Measurements from ENCODE around the gene GNMT. TPM values are rescaled to one million over a fixed set of nuclear protein-coding genes. Genes with fewer than 3 reads are reported as not detected.
"Not testable (repeated sequence)": the region's sequence is repeated elsewhere in the genome, so short reads cannot be mapped to it uniquely, and the experiment has no call there.

Gene GNMT
- polyA plus RNA-seq (2013, experiment 1 of 2; ENCODE audit: insufficient read length) = 0.23 TPM
- polyA plus RNA-seq (2013, experiment 2 of 2; ENCODE audit: insufficient read length) = 0.09 TPM

DNA sequence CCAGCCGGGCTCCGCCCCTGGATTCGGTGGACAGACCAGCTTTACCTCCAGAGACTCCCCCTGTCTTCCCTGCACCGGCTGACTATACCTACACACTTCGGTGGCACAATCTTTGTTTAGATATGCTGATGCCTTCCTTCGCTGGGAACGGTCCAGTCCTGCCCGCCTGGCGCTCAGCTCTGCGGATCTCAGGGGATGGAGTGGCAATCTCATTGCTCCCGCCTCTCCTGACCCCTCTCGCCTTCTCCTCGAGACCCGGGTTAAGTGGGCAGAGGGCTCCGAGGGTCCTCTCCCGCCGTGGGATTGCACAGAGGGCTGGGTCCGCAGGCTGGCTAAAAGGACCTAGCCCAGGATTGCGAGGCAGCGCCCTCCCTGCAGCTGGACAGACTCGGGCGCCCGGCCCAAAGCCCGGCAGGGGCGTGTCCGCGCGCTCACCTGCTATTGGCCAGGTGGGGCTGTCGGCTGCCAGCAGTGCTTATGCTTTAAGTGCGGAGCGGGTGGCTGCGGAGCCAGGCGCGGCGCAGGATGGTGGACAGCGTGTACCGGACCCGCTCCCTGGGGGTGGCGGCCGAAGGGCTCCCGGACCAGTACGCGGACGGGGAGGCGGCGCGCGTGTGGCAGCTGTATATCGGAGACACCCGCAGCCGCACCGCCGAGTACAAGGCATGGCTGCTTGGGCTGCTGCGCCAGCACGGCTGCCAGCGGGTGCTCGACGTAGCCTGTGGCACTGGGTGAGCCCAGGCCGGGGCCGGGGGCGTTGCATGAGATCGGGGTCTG is at the start of gene GNMT:
GNMT (plus strand) TSS at position 512 of the 777 bp plus-strand sequence; CDS start at position 526, 14 bp downstream.
- DNase-seq = no peak

- no peak for DNase-seq
Observed at GRCh38 chr6:42911171-42912021, 49.2 kb upstream of the GNMT start.

DNA sequence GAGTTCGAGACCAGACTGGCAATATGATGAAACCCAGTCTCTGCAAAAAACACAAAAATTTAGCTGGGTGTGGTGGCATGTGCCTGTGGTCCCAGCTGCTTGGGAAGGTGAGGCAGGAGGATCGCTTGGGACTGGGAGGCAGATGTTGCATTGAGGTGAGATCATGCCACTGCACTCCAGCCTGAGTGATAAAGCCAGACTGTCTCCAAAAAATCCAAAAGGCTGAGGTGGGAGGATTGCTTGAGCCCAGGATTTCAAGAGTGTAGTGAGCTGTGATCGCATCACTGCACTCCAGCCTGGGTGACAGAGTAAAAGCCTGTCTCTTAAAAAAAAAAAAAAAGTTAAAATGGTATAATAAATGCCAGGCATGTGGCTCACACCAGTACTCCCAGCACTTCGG is 46.0 kb upstream of the GNMT start:
- no peak for DNase-seq

GRCh38 chr6:42915732-42916131 is 44.8 kb upstream of the GNMT start, which contains the start of gene PTCRA:
TSS of gene PTCRA (plus strand) at chr6:42916053. CDS start at chr6:42916070, 17 bp downstream.
- no peak for DNase-seq

DNA sequence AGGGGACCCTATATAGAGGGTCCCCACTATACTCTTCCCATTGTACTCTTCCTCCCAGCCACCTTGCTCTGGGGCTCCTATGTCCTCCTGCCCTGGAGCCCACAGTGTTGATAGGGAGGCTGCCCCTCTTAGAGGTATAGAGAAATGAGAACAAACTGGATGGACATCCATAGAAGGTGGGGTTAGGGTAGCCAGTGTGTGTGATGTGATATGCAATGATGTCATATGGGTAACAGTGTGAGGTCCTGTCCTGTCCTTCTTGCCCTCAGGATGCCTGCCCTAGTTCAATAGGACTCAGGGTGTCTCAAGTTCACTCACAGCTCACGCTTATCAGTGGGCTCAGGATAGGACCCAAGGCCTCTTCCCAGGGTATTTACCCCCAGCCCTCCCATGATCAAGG is 44.3 kb upstream of the GNMT start:
- no peak for DNase-seq

- no peak for DNase-seq
Observed at GRCh38 chr6:42921801-42922200, 38.8 kb upstream of the GNMT start.

DNA sequence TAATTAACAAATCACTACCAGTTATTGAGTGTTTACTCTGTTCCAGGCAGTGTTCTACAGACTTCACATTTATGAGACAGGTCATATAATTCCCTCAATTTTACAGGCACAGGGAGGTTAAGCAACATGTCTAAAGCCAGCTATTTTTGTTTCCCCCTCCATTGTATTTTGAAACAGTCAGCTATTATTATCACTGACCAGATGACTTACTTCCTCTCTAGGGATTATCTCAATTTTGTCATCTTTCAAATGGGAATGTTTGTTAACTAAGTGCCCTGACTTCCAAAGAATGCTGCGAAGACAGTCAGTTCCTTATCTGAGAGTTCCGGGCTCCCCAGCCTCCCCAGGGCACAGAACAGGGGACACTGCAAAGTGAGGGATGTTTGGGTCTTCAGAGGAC is 36.9 kb upstream of the GNMT start:
- DNase-seq = no peak

DNA sequence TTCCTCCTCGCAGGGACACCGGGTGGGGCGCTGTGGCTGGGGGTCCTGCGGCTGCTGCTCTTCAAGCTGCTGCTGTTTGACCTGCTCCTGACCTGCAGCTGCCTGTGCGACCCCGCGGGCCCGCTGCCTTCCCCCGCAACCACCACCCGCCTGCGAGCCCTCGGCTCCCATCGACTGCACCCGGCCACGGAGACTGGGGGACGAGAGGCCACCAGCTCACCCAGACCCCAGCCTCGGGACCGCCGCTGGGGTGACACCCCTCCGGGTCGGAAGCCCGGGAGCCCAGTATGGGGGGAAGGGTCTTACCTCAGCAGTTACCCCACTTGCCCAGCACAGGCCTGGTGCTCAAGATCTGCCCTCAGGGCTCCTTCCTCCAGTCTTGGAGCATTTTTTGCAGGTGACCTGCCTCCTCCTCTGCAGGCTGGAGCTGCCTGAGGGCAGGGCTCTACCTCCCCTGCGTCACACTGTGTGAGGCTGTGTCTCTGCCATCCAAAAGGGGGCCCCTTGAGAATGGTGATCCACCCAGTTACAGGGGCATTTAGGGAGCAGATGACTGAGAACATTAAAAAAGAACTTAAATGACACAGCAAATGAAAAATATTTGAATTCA is 35.2 kb upstream of the GNMT start:
- DNase-seq = no peak

- DNase-seq = peak; percentile 98
Observed at GRCh38 chr6:42928986-42929820, 31.4 kb upstream of the GNMT start, which contains the start of gene CNPY3. TSS of gene CNPY3 (plus strand) at chr6:42929480. CDS start at chr6:42929571, 91 bp downstream.

- DNase-seq = peak; percentile 68
Observed at GRCh38 chr6:42929821-42930360, 30.7 kb upstream of the GNMT start.

DNA sequence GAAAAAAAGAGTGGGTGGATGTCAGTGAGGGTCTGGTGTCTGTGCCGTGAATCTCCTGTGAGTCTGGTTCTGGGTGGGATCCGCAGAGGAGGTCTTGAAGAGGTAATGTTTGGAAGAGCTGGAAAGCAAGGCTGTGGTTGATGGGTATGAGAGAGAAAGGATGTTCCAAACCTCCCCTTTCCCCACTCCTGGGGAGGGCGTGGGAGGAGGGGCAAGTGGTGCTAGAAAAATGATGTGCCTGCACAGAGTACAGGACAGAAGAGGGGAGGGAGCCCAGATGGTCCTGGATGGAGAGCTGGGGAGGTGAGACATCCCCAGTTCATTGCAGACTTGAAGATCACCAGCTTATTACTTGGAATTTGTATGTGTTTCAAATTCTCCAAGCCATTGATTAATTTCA is 28.1 kb upstream of the GNMT start:
- no peak for DNase-seq

GRCh38 chr6:42933205-42933604 is 27.3 kb upstream of the GNMT start:
- DNase-seq = no peak

DNA sequence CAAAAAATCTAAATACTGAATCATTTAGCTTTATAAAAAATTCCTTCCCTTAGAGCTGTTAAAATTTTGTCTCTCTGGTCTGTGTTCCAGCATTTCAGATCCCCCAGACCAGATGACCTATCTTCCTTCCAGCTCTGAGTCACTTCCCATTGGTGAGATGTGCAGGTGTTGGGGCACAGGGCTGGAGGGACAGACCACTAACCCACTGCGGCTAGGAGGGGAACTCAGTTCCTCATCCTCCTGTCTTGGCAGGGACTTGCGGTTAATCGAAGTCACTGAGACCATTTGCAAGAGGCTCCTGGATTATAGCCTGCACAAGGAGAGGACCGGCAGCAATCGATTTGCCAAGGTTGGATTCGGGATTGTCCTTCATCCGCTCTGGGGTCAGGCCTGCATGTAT is 25.2 kb upstream of the GNMT start:
- DNase-seq = no peak

- DNase-seq = no peak
Observed at GRCh38 chr6:42936398-42936797, 24.2 kb upstream of the GNMT start.

DNA sequence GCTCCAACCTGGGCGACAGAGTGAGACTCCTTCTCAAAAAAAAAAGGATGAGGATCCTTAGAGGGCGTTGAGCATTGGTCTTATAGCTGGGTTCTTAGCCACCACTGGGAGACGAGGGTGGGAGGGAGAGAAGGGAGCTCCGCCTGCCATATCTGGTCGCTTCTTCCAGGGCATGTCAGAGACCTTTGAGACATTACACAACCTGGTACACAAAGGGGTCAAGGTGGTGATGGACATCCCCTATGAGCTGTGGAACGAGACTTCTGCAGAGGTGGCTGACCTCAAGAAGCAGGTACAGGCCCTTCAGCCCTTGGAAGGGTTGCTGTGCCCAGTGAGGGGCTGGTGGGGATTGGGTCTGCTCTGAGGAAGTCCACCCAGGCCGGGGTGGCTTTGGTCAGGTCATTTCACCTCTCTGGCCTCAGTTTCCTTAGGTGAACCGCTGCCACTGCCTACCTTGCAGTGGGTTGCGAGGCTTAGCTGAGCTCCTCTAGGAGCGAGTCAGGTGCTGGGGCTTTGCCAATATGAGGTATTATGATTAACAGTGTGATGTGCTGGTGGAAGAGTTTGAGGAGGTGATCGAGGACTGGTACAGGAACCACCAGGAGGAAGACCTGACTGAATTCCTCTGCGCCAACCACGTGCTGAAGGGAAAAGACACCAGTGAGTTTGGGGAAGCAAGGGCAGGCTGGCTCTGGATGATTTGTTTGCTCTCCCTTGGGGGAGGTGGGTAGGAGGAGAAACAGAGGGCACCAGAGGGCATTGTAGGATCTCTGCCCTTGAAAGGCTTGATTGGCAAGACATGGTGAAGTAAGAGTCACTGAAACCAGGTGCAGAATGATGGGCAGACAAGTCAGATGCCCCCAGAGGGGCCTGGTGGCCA is 22.8 kb upstream of the GNMT start:
- DNase-seq = no peak

DNA sequence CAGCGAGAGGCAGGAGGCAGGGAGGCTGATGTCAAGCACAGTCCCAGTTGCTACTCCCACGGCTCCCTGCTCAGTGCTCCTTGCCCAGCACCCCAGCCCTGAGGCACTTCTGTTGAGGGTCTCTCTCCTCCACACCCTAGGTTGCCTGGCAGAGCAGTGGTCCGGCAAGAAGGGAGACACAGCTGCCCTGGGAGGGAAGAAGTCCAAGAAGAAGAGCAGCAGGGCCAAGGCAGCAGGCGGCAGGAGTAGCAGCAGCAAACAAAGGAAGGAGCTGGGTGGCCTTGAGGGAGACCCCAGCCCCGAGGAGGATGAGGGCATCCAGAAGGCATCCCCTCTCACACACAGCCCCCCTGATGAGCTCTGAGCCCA is 22.1 kb upstream of the GNMT start:
- no peak for DNase-seq

DNA sequence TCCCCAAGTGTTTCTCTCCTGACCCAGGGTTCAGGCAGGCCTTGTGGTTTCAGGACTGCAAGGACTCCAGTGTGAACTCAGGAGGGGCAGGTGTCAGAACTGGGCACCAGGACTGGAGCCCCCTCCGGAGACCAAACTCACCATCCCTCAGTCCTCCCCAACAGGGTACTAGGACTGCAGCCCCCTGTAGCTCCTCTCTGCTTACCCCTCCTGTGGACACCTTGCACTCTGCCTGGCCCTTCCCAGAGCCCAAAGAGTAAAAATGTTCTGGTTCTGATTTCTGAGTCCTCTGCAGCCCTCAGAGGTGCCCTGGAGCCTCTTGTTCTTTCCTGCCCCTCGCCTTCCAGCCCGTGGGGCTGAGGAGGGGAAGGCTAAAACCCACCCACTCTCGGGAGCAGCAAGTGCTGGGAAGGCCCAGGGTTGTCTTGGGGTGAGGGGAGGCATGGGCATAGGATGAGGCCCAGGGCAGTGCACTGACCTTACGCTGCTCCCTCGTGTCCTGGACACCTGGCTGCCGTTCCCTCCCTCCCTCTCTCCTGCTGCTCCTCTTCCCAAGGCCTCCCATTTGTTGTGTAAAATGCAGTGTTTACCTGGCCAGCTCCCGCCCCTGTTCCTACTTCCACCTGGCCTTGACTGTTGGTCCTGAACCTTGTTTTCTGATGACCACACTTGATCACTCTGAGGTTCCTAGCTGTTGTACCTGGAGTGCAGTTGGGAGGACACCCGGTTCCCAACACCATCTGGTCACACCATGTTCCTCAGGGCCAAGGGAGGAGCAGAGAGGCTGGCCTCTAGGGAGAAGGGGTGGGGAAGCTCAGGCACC is 21.4 kb upstream of the GNMT start:
- DNase-seq = no peak

DNA sequence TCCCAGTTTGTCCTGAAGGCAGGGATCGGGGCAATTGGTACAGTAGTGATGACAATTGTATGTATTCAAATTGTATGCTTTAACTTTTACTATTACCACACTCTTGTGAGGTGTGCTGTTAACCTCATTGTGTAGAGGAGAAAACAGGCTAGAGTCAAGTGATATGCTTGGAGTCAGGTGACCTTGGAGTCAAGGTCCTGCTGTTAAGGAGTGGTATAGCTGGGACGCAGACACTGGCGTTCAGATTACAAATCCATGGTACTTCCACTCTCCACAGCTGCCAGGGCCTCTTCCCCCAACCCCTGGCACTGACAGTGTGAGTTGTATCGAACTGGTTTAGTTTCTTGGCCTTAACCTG is 20.8 kb upstream of the GNMT start:
- no peak for DNase-seq

DNA sequence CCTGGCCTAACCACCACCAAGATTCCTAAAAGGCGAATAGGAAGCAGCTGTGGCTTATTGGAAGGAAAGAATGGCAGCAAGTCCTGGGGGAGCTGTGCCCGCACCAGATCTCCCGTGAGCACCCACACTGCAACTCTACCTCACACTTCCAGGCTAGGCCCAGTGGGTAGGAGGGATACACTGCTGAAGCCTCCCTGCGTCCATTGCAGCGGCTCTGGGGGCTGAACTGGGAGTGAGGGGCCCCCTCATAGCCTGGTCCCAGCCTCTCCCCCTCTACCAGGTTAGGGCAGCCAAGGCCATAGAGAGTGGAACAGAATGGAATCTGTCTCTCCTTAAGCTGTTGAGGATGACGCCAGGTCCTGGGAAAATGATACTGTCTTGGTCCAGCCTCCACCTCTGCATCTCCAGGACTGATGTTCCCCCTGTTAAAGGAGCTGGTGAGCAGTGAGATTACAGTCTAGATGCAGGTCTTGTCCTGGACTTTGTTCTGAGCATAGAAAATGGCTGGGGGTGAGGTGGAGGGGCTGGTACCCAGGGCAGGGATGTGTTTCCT is 20.0 kb upstream of the GNMT start:
- no peak for DNase-seq

- DNase-seq = not testable (repeated sequence)
Observed at GRCh38 chr6:42941356-42941755, 19.2 kb upstream of the GNMT start.
